ENCODE results near the gene FAM78A.

DNA sequence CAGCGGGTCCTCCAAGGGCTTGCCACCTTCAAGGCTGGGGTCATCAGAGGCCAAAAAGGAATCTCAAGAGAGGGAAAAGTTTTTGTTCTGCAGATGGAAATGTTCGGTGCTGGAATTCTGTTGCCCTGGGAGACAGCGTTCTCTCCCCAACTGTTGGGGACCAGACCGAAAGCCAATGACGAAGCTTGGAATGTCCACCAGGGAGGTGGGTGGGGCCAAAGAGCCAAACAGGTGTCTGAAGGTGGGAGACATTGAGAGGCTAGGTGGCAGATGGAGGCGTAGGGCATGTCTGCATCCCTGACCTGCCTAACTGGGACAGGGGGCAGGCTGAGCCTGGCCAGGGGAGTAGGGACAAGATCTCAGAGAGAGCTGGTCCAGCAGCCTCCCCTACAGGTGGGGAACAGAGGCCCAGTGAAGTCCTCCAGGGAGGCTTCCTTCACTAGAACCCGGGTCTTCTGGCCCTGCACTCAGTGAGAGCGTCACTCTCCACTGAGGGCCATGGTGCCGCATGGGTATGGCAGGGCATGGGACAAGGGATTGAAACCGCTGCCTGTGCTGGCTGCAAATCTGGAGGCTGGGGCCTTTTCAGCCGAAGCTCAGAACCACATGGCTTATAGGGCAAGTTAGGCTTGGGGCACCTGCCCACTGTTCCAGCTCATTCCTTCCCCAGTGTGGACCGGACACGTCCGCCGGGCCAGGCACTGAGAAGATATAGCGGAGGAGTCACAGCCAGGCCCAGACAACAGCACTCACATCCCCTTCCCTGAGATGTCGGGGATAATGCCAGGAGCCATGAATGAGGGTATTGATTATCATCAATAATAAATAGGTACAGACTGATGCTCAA, 5.0 kb upstream of the FAM78A start:
- TF ChIP-seq, protein P1, sequence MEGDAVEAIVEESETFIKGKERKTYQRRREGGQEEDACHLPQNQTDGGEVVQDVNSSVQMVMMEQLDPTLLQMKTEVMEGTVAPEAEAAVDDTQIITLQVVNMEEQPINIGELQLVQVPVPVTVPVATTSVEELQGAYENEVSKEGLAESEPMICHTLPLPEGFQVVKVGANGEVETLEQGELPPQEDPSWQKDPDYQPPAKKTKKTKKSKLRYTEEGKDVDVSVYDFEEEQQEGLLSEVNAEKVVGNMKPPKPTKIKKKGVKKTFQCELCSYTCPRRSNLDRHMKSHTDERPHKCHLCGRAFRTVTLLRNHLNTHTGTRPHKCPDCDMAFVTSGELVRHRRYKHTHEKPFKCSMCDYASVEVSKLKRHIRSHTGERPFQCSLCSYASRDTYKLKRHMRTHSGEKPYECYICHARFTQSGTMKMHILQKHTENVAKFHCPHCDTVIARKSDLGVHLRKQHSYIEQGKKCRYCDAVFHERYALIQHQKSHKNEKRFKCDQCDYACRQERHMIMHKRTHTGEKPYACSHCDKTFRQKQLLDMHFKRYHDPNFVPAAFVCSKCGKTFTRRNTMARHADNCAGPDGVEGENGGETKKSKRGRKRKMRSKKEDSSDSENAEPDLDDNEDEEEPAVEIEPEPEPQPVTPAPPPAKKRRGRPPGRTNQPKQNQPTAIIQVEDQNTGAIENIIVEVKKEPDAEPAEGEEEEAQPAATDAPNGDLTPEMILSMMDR (IDR thresholded peaks at IDR 0.05): no peak
- no peak for TF ChIP-seq POLR2A (IDR thresholded peaks at IDR 0.05)
- no peak for TF ChIP-seq EP300 (IDR thresholded peaks at IDR 0.05)

All from sigmoid colon (tissue), 4 donors.